NOMO-1 (cell line): ENCODE measurements around the gene MTLN.
"Not testable (repeated sequence)": the region's sequence is repeated elsewhere in the genome, so short reads cannot be mapped to it uniquely, and the experiment has no call there.

Experiments
- DNase-seq, 2 experiments: peaks; one replicate each; lab custom pipeline; 2025; ENCODE audit not compliant: unreplicated experiment in 2 of 2; lab: John Stamatoyannopoulos, UW

Gene MTLN, protein sequence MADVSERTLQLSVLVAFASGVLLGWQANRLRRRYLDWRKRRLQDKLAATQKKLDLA

DNA sequence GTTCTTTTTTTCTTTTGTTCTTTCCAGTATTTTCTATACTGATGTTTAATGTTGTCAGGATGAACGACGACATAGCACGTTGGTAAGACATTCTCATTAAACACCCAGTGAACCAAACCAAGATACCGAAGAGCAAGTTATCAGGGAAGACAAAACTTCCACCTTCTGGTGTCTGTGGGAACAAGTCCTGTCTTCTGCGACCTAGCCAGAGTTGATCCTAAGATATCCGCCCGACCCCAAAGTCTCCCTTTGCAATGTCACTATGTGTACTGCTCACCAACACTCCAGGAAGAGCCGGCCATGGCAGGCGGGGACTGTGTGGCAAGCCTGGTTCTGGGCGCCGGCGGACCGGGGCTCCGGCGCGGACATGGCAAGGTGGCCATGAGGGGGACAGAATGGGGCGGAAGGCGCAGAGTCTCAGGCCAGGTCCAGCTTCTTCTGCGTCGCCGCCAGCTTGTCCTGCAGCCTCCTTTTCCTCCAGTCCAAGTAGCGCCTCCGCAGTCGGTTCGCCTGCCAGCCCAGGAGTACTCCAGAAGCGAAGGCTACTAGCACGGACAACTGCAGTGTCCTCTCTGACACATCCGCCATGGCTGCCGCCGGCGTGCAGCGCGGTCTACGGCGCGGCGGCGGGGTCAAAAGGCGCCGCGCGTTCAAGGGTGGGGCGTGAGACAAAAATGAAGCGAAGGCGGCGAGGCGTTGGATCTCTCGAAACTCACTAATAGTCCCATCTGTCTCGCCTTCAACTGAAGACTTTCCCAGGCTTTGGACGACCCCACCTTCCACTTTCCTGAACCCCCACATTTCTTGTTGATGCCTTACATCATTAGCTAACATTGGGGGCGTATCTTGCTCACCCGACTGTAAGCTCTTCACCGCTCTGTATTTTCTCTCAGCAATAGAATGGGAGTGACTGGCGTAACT lies at the start of gene MTLN:
Gene MTLN (minus strand): TSS at position 610 of the 921 bp plus-strand sequence. CDS start 22 bp downstream, at position 588.
- peak; percentile 60 to 70 for DNase-seq

DNA sequence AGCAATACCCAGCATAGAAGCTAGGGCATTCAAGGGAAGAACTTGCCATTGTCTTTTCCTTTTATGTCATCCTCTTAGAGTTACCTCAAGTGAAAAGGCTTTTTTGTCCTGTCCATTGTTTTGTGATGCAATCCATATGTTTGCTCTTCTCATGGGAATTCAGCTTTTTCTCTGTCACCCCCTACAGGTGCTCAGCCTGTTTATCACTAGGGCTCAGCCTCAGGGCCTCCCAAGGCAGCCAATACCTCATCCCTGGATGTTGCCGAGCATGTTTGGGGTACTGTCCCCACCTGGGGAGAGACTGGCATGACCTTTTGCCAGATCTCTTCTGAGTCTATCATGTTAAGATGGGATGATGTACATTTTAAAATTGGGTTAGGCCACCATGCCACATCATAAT lies 49.6 kb upstream of the MTLN start:
- DNase-seq: not testable (repeated sequence)

DNA sequence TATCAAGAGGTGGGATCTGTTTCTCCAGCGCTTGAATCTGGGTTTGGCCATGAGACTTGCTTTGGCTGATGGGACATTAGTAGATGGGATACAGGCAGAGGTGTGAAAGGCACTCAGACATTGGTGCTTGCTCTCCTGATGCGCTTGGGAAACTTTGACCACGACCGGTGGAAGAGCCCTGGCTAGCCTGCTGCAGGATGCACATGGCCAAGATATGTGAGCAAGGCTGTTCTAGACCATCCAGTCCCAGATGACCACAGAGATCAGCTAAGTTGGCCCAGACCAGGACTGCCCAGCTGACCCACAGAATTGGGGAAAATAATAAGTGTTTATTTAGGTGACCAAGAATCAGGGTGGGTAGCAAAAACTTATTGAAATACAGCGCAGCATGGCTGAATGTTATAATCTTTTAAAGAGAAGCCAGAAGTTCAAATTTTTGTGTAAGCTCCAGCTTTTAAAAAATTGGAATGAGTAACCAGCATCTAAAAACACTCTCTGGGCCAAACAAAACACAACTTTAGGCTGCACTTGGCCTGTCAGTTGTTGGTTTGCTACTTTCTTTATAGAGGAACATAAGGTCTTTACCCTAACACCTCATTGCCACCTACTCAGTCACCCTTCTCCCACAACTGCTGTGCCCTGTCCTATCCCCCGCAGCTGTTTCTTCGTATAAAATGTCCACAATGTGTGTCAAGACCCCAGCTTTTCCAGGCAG lies 35.9 kb upstream of the MTLN start:
- not testable (repeated sequence) for DNase-seq

DNA sequence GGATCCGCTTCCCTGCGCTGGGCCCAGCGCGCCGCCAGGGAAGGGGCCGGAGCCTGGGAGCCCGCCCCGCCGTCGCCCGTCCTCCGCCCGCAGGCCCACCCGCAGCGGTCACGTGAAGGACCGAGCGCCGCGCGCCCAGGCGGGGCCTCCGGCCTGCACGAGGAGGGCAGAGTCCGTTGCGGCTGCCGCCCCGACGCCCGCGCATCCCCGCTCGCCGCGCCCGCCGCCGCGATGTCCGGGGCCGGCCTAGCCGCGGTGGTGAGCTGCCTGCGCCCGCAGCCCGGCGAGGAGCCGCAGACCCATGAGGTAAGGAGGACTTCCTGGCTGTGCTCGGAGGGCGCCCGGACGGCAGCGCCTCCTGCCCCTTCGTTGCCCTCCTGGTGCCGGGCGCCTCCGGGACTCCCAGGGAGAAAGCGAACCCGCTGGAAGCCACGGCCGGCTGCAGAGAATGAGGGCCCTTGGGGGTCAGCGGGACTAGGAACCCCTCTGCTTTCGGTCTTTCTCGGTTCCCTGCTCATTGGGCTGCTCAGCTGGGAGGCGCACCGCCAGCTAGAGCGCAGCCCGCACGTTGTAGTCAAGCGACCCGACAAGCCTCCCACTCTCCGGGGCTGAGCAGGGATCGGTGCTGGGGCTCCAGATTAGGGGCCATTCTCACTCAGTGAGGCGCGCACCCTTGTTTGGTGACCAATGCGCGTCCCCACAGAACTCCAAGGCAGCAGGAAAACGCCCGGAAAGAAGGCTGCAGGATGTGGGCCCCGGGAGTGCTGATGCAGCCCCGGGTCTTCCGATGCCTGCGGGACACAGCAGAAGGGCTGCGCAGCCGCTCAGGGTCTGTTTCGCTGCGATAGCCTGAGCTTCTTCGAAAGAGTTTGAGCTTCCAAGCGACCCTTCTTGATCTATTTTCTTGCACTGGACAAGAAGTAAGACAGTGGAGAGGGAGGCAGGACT lies 33.4 kb upstream of the MTLN start:
- DNase-seq: not testable (repeated sequence)

DNA sequence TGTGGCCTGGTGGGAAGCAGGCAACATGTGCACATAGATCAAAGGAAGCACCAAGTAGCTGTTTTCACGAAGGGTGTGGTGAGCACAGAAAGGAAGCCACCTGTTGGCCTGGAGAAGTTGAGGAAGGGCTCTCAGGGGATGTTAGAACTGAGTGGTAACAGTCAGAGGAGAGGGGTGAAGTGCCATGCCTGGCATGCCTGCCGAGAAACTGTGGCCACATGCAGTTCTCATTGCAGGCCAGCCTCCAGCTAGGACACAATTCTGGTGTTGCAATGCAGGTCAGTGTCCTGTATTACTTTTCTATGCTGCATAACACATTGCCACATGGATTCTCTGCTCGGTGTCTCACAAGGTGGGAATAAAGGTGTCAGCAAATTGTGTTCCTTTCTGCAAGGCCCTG lies 30.9 kb upstream of the MTLN start:
- not testable (repeated sequence) for DNase-seq

DNA sequence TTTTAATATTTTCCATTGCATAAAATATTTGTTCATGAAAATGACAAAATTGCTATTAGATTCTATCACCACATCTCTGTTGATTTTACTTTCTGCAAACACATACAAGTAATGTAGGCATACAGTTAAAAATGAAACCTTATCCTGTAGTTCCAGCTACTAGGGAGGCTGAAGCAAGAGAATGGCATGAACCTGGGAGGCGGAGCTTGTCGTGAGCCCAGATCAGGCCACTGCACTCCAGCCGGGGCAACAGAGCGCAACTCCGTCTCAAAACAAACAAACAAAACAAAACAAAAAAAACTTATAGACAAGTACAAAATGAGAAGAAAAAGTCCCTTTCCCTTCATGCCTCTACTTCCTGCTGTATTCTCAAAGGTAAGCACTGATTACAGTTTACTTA lies 22.2 kb upstream of the MTLN start:
- not testable (repeated sequence) for DNase-seq

DNA sequence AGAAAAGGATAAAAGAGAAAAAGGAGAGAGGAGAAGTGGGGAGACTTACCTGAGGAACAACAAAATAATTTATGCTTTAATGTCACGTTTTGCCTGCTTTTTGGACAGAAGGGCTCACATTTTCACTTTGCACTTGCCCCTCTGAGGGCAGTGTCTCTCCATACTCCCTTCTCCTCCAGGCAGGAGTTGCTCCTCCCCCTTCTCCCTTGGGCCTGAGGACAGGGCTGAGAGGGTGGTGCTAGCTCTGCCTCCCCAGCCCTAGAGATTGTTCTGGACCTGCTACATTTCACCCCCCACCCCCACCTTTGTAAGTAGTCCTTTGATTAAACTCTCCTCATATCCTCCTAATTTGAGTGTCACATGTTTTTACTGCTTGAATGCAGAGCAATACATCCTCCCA lies 17.5 kb upstream of the MTLN start:
- not testable (repeated sequence) for DNase-seq

DNA sequence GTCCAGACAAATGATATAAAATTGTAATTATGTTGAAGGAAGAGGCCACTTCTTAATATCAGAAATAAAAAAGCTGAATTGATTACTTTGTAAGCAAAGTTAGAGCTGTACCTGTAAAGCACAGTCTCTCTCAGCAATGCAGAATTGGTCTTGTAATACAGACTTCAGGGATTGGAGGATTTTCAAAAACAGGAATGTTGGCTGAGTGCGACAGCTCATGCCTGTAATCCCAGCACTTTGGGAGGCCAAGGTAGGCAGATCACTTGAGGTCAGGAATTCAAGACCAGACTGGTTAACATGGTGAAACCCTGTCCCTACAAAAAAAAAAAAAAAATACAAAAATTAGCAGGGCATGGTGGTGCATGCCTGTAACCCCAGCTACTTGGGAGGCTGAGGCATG lies 10.3 kb upstream of the MTLN start:
- DNase-seq: not testable (repeated sequence)

DNA sequence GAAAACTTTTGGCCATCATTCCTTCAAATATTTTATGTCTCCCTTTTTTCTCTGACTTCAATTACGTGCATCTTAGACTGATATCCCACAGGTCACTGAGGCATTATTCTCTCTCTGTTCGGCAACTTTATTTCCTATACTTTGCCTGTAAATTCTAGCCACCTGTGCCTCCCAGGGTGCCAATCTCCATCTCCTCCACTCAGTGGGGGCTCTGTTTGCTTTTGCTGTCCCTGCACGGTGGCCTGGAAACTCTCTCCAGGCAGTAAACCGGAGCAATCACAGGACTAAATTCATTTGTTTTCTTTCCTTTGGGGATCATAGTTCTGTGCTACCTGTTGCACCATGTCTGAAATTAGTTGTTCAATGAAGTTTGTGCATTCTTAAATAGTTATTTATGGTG lies 9.6 kb upstream of the MTLN start:
- no peak for DNase-seq

DNA sequence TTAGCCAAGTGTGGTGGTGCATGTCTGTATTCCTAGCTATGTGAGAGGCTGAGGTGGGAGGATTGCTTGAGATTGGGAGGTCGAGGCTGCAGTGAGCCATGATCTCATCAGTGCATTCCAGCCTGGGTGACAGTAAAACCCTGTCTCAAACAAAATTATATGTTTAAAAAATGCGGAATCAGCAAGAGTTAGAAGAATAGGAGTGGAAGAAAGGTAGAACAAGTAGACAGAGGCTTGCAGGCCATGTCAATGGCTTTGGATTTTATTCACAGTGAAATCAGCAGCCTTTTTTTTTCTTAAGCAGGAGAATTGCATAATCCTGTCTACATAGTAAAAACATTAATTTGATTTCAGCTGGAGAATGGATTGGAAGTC lies 7.8 kb upstream of the MTLN start:
- DNase-seq: no peak

DNA sequence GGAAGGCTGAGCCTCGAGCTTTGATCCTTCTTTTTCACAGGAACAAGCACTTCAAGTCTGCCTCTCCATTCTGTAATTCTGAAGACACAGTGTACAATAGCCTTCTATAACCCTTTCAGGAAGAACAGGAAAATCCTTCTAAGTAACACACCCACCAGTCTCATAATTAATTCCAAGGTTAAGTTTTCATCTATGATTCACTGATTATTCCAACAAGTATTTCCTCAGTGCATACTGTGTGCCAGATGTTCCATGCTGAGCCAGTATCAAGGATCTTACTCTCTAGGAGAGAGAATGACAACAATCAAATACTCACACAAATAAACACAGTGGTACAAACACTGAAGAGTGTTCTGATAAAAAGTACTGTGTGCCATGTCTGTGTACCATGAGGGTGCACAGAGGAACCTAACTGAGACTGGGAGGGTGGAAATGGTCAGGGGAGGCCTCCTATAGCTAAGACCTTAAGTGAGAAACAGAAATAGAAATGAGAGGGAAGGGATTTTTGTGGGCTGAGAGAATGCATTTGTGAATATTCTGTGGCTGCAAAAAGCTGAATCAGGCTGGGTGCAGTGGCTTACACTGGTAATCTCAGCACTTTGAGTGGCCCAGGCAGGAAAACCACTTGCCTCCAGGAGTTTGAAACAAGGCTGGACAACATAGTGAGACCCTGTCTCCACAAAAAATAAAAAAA lies 7.3 kb upstream of the MTLN start:
- DNase-seq: no peak

DNA sequence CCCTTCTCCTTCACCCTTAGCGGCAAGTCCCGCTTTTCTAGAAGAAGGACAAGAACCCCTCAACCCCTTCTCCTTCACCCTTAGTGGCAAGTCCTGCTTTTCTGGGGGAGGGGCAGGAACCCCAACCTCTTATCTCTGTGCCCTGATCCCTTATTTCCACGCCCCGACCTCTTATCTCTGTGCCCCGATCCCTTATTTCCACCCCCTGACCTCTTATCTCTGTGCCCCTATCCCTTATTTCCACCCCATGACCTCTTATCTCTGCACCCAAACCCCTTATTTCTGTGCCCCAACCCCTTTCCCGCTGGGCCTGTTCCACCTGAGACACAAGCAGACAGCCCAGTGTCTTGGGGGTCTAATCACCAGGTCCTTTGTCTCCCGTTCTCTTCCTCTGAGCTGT lies 6.5 kb upstream of the MTLN start:
- not testable (repeated sequence) for DNase-seq

DNA sequence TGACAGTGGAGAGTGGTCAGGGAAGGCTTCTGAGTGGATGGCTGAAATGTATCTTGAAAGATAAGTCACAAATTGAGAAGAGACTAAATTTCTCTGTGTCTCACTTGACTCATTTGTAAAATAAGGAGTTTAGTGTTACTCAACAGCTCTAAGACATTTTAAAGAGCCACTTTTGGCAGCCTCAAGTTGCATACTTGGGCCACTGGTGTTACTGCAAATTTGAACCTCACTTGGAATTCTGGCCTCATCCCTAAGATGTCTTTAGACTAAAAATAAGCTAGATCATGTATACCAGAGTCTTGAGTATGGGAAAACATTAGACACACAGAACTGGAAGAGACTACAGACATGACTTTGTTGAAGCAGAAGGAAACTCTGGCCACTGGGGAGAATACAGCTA lies 4.5 kb upstream of the MTLN start:
- no peak for DNase-seq

DNA sequence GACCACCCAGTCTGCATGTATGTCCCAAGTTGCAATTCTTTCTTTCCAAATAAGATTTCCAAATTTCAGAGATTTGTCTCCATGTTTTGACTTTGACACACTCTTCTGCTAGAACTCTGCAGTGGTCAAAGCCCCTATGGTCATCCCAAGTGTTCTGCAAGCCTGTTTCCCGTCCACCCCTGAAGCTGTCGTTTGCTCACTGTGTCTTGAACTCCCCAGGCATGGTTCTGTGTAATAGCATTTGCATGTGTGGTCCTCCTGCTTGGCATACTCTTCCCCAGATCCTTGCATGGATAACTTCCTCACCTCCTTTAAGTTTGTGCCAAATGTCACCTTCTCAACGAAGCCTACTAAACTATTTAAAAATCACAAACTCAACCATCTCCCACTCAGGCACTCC lies 3.9 kb upstream of the MTLN start:
- DNase-seq: no peak

DNA sequence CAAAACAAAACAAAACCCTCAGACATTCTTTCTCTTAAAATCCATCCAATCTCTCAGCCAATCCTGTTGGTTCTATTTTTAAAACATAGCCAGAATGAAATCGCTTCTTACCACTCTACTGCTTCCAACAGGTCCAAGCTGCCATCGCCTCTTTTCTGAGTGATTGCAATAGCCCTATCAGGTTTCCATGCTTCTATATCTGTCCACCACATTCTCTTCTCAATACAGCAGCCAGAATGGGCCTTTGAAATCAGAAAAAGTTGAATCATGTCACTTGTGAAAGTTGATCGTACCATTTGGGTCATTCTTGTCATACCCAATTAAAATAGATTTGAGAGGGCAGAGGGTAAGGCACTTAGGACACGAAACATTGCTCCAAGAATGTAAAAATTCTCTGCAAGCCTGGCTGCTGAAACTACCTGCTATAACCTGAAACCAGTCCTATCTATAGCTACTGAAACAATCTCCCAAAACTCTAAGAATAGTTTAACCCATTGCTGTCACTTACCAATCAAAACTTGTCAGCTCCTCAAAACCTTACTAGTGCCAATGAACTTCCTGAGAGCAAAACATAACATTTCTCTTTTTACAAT lies 3.3 kb upstream of the MTLN start:
- no peak for DNase-seq

DNA sequence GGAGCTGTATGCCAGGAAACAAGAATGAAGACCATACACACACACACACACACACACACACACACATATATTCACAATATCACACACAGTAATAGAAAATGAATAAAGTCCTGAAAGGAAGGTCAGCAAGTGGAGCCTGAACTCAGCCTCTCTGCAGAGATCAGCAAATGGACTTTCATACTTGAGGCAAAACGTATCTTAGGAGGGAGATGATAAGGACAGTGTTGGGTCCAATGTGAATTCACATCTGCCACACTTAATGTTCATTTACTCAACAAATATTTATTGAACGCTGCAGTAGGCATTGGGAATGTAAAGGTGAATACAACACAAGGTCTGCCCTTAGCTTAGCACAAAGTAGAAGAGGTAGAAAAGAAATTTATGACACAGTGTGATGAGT lies 2.7 kb upstream of the MTLN start:
- no peak for DNase-seq

DNA sequence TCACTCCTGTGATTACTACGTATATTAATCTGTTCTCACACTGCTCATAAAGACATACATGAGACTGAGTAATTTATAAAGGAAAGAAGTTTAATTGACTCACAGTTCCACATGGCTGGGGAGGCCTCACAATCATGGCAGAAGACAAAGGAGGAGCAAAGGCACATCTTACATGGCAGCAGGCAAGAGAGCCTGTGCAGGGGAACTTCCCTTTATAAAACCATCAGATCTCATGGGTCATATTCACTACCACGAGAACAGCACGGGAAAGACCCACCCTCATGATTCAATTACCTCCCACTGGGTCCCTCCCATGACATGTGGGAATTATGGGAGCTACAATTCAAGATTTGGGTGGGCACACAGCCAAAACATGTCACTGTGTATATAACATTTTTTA lies 1.2 kb upstream of the MTLN start:
- not testable (repeated sequence) for DNase-seq

DNA sequence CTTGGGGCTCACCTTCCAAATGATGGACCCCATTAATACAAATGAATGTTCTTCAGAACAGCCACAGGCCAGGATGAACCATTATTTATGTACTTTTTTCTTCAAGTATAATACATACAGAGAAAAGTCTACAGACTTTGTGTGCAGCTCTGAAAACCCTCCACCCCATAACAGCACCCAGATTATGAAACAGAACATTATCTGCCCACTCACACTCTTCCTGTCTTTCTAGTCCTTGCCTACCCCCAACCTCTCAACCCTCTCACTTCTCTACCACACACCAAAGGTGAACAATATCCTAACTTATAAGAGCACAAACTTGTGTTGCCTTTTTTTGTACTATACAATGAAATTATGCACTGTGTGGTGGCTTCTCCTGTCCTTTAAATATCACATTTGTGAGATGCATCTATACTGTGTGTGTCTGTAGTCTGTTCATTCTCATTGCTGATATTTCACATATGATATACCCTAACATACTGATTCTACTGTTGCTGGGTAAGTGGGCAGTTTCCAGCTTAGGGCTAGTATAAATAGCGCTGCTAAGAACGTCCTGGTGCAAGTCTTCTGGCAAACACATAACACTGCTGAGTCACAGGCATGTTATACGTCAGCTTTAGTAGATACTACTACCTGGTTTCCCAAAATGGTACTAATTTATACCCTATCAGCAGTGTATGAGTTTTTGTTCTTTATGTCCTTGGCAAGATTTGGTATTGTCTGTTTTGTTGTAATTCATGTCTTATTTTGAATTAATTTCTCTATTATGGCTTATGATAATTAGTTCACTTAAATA lies 6.5 kb downstream of the MTLN start:
- DNase-seq: no peak
